ENCODE data around the gene LYRM1.
"Not testable (repeated sequence)": the region's sequence is repeated elsewhere in the genome, so short reads cannot be mapped to it uniquely, and the experiment has no call there.

Gene LYRM1

GRCh38 chr16:20900299-20901067 is at the start of gene LYRM1, which contains the start of gene DCUN1D3:
Gene LYRM1, plus strand, starts transcription at chr16:20900771. Its CDS starts 14,785 bp downstream, at chr16:20915556.
Gene DCUN1D3, minus strand, starts transcription at chr16:20900358. Its CDS starts 37,820 bp downstream, at chr16:20862538.
- DNase-seq (ENCODE audit: low spot score): peak; percentile 86

- no peak for DNase-seq (ENCODE audit: low spot score)
Measured at GRCh38 chr16:20850981-20851380, 49.6 kb upstream of the LYRM1 start.

DNA sequence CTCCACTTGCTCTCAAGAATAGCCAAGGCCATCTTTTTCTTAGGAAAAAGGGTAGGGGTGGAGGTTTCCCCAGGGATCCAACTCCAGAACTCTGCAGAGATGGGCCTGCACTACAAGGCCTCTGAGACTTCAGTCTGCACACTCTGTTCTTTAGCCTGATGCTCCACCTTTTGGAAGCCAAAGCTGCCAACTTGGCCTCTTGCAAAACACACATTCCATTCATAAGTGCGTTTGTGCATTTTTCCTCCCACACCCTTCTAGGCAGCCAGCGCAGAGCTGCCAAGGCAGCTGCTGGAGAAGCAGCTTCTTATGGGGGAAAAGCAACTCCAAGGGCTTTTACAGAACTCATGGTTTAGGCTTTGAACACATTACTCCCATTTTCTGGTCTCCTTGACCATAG is 49.0 kb upstream of the LYRM1 start:
- DNase-seq (ENCODE audit: low spot score): no peak

DNA sequence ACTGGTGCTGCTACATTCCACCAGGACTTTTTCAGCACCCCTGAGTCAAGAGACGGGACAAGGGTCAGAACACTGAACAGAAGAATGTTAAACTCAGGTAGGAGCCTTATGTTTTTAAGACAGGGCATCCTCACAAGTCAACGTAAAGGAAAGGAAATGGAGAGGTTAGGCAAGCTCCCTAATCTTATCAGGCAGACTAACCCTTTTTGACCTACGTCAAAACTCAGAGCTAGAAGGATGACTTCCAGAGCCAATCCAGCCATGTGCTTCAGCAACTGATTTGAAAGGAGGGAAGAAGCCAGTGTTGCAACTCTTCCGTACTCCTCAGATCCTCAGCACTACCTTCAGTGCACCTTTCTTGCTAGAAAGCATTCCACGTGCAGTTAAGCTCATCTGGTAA is 47.4 kb upstream of the LYRM1 start:
- no peak for DNase-seq (ENCODE audit: low spot score)

- DNase-seq (ENCODE audit: low spot score): no peak
Measured at GRCh38 chr16:20853981-20854620, 46.5 kb upstream of the LYRM1 start.

GRCh38 chr16:20854963-20855362 is 45.6 kb upstream of the LYRM1 start:
- DNase-seq (ENCODE audit: low spot score): no peak

DNA sequence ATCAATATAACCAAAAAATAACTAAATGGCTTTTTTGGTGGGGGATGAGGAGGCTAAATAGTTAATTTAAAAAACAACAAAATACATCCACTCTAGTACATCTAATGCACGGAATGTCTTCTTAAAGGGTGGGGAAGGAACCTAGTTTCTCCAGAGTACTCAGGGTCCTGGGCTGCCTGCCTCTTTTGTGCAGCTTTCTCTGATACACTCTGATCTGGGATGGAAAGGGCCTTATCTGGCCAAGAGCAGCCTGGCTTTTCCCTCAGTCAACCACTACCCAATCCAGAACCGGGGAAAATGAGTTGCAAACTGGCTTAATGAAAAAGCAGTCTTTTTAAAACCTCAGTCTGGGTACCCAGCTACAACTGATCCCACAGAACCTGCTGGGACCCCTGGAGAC is 43.3 kb upstream of the LYRM1 start:
- no peak for DNase-seq (ENCODE audit: low spot score)

DNA sequence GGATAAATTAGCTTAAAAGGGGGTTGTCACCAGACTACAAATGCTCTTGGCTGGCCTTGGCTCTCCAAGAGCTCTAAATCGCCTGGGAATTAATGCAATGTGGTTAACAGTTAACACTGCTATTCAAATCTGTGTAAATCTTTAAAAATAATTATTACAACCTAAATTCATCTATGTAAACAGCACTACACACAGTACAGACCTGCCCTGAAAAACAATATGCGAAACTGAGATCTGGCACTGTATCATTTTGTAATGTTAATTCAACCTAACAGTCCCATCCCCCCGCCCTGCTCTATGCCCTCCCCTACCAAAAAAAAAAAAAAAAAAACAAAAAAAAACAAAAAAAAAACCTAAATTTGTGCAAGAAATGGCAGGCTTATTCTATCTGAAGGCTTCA is 41.3 kb upstream of the LYRM1 start:
- DNase-seq (ENCODE audit: low spot score): no peak

DNA sequence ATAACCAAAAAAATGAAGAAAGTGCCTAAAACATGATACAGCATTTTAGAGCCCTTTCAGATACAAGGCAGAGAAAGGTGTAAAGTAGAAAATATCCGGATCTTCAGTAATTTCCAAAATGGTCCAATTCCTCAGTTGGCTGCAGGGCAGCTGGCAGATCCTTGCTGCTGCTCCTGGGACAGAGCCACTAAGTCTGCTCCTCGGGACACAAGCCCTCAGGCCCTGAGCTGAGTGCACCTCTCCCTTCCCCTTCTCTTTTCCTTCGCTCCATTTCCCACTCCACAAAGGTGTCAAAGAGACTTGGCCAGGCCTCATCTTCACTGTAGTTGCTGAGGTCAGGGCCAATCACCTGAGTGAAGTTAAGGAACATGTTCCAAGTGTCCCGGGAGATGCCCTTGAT is 40.9 kb upstream of the LYRM1 start:
- no peak for DNase-seq (ENCODE audit: low spot score)

DNA sequence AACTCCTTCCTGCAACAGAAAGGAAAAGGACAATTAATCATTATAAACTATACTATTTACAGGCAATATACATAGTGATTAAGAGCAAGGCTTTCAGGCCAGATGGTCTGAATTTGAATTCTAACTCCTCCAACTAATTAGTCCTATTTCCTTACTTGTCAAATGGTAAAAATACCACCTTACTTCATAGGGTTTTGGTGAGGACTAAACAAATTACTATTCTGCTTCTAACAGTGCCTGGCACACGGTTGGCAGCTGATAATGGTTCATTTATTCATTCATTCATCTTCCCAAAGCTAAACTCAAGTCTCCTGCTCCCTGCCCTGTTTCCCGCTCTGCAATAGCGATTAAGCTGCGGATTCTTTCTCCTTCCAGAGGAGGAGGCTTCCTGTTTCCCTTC is 40.2 kb upstream of the LYRM1 start:
- DNase-seq (ENCODE audit: low spot score): no peak

GRCh38 chr16:20860995-20861394 is 39.6 kb upstream of the LYRM1 start:
- not testable (repeated sequence) for DNase-seq (ENCODE audit: low spot score)

DNA sequence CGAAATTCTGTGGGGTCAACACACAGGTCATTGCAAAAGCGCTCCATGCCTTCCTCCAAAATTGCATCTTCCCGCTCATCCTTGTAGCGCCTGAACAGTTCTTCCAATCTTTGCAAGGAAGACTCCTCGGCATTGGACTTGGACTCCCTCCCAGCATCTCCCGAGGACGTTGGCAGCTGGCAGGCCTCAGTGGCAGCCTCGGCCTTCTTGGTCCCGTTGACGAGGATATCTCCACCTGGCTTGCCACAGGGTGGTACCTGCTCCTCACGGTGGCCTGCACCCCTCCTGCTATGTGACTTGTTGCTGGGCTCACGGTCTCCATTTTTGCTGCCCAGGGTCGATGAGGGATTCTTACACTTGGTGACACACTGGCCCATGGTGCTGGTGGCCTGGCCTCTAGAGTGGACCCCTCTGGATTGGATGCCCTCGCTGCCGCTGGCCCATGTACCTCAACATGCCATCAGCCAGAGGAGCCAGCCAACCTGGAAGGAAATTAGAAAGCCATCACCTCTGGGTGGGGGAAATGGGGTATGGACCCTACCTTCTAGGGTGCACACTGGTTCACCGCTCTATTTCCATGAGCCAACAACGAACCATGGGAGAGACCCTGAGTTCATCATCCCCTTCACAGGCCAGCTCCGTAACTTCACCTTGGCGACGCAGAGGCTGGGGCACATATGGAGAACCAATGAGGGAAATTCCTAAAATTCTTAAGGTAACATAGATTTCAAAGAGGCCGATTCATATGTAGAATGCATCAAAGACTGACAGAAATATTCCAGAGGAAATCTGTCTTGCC is 38.2 kb upstream of the LYRM1 start:
- DNase-seq (ENCODE audit: low spot score): no peak

DNA sequence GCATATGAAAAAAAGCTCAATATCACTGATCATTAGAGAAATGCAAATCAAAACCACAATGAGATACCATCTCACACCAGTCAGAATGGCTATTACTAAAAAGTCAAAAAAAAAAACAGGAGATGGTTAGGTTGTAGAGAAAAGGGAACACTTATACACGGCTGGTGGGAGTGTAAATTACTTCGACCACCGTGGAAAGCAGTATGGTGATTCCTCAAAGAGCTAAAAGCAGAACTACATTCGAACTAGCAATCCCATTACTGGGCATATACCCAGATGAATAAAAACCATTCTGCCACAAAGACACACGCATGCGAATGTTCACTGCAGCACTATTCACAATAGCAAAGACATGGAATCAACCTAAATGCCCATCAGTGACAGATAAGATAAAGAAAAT is 36.2 kb upstream of the LYRM1 start:
- not testable (repeated sequence) for DNase-seq (ENCODE audit: low spot score)

GRCh38 chr16:20865420-20866131 is 35.0 kb upstream of the LYRM1 start:
- peak; percentile 55 for DNase-seq (ENCODE audit: low spot score)

DNA sequence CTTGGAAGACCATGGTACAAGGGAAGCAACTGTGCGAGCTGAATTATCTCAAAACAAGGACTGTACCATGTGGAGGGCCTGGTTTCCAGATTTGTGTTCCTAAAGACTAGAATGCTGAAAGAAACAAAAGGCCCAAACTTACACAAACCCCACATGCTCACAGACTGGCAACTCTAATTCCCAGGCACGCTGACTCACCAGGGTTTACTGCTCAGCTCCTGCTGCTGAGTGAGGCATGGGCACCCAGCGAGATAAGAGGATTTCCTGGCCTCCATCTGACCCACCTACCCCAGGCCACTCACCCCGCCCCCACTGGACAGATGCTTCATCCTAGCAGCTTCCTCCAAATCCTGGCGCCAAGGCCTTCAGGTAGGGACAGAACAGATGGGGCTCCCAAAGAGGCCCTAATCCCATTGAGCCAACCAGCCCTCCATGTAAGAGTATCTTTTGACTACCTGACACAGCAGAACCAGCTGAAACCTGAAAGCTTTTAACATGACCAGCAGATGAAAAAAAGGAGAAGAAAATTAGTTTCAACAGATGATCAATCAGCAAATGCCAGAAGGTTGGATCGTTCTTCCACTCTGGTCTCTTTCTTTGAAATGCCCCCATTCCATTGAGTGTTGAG is 34.3 kb upstream of the LYRM1 start:
- DNase-seq (ENCODE audit: low spot score): peak; percentile 67

- no peak for DNase-seq (ENCODE audit: low spot score)
Measured at GRCh38 chr16:20866801-20867200, 33.8 kb upstream of the LYRM1 start.

- DNase-seq (ENCODE audit: low spot score): no peak
Measured at GRCh38 chr16:20867585-20867984, 33.0 kb upstream of the LYRM1 start.

DNA sequence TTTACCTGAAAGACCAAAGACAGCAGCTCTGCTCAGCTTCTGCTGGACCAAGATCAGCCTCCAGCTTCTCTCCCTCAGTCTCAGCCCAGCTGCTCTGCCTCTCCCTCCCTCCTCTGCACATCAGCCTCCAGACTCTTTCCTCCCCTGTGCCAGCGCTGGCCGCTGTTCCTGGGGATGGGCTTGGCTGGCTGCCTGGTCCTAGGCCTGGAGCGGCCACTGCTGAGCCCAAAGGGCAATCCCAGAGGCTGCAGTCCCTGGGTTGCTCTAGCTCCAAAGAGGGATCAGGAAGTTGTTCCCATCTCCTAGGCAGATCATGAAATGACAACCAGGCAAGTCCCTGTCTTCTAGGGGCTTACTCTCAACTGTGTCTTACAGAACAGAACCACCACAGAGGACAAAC is 31.7 kb upstream of the LYRM1 start:
- DNase-seq (ENCODE audit: low spot score): no peak

DNA sequence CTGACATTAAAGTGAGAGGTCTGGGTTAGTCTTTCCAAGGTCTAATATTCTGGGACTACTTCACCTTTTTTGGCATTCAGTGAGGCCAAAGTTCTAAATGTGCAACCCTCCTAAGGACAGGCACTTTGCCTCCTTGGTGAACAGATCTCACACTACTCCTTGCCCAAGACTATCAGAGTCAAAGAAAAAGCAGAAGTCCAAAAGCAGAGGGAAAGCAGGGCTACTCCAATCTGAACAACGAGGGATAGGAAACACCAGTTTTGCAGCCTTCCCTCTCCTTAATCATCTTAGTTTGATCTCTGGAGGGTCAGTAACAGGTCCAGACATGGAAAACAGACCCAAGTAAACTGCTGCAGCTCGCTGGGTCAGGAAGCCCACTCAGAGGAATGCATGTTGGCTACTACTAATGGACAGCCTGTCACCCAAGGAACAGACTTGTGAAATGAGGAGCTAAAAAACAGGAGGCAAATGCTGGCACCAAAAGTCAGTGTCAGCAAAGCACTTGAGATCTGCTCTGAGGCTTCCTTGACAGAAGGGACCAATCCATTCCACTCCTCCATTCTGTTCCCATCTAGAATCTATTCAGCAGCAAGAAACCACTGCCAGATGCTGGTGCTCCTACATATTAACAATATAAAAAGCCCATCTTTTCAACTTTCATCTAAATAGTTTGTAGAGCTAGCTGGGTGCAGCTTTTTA is 30.3 kb upstream of the LYRM1 start:
- no peak for DNase-seq (ENCODE audit: low spot score)

DNA sequence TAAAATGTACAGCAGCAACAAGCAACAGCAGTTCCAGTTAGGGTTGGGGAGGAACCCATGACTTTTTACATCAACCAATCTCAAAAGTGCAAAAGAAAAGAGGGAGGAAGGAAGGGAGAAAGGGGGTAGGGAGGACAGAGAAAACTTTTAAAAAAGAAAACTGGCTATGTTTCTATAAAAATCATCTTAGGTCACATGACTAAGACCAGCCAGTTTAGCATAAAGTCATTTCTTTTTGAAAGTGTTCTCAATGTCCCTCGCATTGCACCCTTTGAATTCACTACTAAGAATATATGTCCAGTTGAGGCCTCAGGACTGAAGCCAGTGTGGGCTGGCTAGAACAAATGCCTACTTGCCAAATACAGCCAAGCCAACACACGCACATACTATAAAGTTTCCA is 29.3 kb upstream of the LYRM1 start:
- DNase-seq (ENCODE audit: low spot score): no peak

Measured in hematopoietic multipotent progenitor cell treated with erythropoietin and hydrocortisone succinate and interleukin-3 and kit ligand, for 17 days (in vitro differentiated cells).